NCI-H2227 treated with DMSO at 0.1 percent for 48 hours (cell line): Measurements from ENCODE around the gene SYVN1.
"Not testable (repeated sequence)": the region's sequence is repeated elsewhere in the genome, so short reads cannot be mapped to it uniquely, and the experiment has no call there.

Experiments used
- DNase-seq: peaks from one replicate; lab custom pipeline; 2025; lab: John Stamatoyannopoulos, UW

The SYVN1 gene

DNA sequence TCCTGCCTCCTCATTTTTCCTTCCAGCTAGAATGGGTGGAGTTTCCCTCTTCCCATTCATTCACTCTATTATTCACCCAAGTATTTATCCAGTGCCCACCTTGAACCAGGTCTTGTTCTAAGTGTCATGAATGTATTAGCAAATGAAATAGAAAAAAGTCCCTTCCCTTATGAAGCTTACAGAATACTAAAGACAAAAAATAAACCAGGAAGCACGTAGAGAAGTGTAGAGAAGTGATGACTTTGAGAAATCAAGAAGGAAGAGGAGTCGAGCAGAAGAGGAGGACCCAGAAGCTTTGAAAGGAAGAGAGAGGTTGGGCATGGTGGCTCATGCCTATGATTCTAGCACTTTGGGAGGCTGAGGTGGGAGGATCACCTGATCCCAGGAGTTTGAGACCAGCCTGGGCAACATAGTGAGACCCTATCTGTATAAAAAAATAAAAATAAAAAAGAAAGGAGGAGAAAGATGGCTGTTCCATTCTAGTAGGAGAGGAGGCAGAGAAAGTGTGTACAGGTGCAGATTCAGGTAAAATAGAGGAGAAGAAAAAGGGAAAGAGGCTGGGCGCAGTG is 17.1 kb upstream of the SYVN1 start:
- no peak for DNase-seq

DNA sequence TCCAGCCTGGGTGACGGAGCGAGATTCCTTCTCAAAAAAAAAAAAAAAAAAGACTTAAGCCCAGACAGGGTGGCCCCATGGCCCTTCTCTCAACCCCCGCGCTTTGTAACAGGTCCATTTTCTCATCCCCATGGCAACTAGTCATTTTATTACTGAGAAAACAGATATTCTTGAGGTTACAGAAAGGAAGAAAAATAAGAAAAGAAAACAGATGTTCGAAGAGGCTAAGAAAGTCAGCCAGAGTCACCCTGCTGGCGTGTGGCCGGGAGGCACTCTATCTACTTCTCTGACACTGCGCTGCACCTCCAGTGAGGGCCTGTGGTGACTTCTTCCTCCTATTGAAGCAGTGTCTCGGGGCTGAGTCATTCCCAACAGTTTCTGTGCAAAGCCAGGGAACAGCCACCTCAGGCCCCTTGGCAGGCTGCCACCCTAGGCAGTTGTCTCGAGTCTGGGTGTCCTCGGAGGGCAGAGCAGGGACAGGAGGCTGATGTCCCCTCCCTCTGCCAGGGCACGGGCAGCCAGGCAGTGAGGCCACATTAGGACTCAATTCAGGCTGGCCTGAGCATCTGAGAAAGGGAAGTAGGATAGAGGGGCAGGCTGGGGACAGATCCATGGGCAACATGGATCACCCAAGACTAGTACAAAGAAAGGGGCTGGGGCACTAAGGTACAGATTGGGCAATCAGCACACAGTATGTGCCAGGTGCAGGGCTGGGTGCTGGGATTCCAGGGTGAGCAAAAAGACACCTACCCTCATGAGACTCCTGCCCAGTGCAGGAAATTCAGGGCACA is 16.4 kb upstream of the SYVN1 start:
- DNase-seq = peak; percentile 31

DNA sequence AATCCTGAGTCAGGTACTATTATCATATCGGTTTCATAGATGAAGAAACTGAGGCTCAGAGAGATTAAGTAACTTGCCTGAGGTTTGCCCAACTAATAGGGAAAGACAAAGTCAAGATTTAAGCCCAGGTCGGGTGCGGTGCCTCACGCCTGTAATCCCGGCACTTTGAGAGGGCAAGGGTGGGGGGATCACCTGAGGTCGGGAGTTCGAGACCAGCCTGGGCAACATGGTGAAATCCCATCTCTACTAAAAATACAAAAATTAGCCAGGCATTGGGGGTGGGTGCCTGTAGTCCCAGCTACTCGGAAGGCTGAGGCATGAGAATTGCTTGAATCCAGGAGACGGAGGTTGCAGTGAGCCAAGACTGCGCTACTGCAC is 15.8 kb upstream of the SYVN1 start:
- not testable (repeated sequence) for DNase-seq

DNA sequence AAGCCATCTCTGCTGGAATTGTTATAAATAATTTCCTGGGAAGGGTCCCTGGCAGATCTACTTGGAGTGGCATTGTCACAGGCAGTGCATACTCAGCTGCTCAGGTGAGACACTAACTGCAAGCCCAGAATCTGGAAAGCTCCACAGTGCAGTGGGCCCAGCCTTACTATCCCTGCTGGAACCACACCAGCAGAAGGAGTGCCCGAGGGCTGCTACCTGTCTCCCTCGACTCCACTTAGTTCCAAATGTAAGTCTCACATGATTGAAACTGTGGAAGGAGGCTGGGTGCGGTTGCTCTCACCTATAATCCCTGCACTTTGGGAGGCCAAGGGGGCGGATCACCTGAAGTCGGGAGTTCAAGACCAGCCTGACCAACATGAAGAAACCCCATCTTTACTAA is 14.3 kb upstream of the SYVN1 start:
- DNase-seq = no peak

DNA sequence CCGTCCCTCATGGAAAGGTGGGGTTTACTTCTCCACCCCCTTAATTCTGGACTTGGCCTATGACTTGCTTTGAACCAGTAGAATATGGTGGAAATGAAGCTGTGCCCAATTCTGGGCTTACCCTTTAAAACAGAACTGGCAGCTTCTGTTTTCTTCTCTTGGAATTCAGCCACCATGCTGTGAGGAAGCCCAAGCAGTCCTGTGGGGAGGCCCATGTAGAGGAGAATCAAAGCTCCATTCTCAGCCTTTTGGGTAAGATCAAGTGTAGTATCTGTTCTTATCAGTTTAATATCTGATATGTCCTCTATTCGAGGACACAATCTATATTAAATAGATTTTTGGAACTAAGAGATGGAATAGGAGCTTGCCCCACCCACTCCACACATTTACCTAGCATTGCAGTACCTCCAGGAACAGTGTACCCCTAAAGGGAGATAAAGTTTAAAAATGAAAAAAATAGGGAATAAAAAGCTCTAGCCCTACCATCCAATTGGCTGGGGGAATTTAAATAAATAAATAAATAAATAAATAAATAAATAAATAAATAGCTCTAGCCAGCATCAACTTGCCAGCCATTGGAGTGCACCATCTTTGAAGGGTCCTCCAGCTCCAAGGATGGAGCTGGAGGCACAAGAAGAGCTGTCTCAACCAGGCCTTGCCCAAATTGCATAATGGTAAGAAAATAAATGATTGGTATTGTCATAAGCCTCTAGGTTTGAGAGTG is 13.2 kb upstream of the SYVN1 start:
- no peak for DNase-seq

DNA sequence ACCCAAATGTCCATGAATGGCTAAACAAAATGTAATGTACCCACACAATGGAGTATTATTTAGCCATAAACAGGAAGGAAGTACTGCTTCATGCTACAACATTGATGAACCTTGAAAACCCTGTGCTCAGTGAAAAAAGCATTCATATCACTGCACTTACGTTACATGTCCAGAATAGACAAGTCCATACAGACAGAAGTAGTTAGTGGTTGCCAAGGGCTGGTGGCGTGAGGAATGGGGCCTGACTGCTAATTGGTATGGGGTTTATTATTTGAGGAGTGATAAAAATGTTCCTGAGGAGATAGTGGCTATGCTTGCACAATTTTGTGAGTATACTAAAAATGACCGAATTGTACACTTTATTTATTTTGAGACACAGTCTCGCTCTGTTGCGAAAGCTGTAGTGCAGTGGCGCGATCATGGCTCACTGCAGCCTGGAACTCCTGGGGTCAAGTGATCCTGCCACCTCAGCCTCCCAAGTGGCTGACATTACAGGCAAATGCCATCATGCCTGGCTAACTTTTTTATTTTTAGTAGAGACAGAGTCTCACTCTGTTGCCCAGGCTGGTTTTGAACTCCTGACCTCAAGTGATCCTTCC is 7.7 kb upstream of the SYVN1 start:
- no peak for DNase-seq

DNA sequence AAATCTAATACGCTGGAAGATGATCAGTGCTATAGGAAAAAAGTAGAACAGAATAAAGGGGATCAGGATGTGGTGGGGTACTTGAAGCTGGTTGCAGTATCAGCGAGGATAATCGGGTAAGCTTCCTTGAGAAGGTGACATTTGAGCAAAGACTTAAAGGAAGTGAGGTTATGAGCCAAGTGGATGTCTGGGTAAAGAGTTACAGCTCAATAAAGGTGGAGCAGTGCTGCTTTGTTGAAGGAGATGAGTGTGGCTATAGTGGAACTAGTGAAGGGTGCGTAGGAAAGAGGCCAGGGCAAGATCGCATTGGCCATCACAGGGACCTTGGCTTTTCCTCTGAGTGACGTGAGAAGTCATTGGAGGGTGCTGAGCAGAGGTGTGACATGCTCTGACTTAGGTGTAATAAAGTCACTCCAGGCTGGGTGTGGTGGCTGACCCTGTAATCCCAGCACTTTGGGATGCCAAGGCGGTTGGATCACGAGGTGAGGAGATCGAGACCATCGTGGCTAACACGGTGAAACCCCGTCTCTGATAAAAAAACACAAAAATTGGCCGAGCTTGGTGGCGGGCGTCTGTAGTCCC is 2.3 kb upstream of the SYVN1 start:
- DNase-seq = no peak

DNA sequence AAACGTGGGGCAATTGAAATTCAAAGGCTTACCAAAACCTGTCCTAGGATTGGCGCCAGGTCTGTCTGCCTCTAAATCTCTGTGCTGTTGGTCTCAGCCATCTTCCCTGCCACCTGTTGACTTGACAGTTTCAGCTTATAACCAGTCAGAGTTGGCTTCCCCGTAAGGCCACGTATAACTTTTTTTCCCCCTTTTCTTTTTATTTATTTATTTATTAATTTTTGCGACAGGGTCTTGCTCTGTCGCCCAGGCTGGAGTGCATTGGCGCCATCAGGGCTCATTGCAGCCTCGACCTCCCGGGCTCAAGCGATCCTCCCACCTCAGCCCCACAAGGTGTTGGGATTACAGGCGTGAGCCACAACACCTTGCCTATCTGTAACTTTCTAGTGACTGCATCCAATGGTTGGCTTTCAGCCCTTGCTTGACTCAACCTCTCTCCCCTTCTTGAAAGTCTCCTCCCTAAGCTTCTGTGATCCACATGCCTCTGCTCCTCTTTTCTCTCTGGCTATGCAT is 1.4 kb upstream of the SYVN1 start:
- no peak for DNase-seq

DNA sequence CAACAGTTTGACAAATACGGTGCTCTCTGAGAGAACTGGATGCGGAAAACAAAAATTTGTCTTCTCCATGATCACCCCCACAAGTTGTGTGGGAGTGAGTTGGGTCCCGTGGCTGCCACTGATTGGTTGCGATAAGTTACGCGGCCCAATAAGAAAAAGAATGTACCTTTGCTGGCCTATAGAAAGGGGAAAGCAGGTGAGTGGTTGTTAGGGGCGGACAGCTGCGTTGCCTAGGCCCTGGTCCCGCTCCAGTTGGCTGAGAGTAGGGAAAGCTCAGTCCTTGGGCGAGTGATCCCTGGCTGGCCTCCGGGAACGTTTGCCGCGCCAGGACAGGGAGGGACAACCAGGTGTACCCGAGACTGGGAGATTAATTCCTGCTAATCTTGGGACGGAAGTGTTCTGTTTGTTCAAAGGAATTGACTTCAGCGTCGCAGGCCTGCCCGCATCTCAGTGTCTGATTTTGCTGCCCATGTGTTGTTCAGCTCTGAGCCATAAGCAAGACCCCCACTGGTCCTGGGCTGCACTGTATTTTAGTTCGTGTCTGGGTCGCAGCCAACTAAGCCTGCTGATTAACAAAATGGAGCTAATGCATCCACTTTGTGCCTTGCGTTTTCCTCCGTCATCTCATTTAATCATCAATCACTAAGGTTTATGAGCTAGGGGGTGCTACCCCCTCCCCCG is 773 bp upstream of the SYVN1 start:
- DNase-seq = peak; percentile 98

DNA sequence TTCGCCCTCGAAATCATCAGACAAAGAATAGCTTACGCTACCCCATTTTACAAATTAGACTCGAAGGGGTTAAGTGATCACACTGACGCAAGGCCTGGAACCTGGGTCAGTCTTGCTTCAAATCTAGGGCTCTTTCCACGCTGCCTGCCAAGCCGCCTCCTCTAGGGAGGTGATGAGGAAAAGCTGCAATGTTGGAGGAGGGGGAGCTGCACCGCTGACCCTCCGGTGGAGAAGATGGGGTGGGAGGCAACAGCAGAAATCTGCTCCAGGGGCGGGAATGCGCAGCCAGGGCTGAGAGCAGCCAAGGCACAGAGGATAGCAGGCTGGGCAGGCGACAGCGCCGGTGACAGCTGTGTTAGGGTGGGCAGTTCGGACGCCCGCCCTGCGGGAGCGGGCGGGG is 595 bp downstream of the SYVN1 start:
- no peak for DNase-seq

DNA sequence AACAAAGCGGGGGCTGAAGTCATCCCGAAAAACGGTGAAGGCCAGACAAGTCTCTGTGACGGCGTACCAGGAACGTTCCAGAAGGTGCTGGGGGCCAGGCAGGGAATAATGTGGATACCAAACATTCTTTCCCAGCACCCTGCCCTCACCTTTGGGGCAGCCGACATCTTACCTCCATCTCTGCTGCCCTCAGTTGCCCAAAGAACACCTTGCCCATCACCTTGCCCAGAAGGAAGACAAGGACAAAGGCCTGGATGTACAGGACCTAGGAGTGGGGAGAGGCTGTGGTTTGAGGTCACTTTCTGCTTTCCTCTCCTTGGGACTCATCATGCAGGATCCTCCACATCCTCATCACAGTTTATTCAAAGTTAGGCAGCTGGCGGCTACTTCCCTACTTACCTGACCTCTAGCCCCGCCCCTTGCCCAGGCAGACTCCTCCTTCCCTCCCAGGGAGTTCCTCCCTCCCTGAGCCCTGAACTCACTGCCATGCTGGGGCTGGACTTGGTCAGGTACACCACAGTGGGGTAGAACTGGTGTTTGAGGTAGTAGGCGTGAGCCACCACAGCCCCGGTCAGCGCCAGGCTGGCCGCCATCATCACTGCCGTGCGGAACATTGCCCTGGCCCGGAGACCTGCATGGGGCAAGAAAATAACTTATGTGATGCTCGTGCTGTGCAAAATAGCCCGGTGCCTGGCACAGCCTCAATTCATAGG is 1.2 kb downstream of the SYVN1 start:
- no peak for DNase-seq

DNA sequence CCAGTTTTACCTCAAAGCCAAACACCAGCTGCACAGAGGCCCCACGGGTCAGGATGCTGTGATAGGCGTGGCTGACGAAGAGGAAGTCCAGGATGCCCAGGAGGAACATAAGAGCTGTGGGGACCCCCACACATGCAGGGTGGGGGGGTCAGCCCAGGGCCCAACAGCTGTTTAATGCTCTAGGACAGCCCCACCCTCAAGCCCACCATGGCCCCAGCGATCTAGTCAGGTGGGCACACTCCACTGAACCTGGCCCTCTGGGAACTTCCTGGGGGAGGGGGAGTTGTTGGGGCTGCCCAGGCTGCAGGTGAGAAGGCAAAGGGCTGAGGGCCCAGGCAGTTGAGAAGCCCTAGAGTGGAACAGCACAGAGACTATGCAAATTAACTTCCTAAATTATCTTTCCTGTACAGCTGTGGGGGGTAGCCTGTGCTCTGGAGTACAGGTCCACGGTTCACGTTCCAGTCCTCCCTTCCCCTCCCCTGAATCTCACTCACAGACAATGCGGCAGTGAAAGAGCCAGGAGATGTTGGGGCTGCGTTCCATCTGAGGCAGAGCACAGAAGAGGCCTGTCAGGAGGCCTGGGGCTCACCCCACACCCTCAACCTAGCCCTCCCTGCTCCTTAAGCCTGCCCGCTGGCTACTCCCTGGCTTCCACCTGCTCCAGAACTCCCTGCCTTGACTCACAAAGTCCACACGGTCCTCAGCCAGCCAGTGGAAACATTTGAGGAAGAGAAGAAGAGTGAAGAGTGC is 1.9 kb downstream of the SYVN1 start:
- DNase-seq = no peak

DNA sequence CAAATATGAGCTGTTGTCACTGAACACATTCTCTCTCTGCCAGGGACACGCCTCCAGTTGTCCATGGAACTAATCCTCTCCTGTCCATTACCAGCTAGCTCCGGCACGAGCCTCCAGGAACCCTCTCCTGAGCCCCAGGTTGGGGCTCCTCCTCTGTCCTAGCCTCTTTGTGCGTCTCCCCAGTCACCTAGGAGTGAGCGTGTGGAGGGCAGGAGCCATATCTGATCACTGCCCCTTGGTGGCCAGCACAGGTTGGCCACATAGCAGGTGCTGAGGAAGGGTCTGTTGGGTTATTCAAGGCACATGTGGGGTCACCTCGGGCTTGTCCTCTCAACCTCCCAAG is 2.5 kb downstream of the SYVN1 start:
- DNase-seq = no peak

DNA sequence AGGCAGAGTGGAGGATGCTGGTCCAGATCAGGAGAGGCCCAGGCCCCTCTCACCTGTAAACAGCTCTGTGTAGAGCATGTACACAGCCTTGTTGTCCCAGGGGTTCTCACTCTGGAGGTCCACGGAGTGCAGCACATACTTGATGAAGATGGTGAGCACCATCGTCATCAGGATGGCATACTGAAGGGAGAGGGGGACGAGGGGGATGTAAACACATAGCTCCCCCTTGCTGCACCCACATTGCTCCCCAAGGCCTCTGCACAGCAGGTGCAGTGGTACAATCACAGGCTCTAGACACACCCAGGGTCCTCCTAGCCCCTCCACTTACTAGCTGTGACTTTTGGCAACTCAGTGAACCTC is 2.9 kb downstream of the SYVN1 start:
- no peak for DNase-seq

DNA sequence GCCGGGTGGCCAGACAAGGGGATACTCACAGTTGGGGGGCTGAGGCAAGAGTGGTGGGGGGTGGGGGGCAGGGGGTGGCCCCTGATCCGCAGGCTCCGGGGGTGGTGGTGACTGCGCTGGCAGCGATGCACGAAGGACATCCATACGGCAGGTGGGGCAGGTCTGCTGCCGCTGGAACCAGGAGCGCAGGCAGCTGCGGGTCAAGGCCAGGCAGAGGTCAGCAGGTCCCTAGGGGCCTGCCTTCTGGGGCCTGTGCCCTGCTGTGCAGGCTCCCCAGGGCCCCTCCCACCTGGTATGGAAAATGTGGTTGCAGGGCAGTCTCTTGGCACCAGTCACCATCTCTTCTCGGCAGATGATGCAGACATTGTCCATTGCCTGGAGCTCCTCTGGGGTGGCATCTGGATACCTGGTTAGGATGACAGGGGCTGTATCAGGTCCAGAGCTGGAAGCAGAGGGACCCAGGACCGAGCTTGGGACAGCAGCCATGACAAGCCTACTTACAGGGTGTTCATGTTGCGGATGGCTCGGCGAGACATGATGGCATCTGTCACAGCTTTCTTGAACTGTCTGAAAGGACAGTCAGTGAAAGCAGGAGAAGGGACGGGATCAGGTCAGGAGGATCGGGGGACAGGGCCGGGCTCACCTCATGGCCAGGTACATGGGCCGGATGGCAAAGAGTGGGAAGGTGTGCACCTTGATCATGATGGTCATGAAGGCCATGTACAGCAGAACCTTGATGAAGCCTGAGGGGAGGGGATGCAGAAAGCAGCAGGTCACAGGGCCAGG is 3.5 kb downstream of the SYVN1 start:
- DNase-seq = no peak

DNA sequence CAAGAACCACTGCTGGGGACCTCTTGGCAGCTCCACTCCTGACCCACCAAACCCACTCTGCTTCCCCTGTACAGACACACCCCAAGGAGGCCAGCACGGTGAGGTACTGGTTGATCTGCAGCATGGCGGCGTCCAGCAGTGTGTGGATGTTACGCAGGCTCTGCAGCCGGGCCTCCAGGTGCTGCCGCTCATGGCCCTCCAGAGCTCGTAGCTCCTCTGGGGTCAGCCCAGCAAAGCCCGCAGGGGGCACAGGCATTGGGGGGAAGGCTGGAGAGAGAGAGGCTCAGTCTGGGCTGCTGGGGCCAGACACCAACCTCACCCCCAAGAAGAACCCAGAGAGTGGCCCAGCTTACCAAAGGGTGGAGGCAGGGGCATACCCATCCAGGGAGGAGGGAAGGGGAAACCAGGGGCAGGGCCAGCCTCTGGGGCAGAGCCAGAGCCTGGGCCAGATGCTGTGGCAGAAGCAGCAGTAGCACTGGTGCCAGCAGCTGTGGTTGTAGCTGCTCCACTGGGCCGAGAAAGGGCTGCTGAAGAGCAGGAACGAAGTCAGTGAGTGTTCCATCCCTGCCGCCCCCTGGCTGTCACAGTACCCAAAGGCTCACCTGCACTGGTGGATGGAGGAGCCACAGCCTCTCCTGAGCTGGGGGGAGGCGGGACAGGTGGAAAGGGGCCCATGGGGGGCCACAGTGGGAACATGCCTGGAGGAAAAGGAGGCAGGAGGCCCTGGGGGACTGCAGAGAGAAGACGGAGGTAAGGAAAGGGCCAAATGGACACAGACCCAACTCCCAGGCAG is 4.5 kb downstream of the SYVN1 start:
- no peak for DNase-seq

DNA sequence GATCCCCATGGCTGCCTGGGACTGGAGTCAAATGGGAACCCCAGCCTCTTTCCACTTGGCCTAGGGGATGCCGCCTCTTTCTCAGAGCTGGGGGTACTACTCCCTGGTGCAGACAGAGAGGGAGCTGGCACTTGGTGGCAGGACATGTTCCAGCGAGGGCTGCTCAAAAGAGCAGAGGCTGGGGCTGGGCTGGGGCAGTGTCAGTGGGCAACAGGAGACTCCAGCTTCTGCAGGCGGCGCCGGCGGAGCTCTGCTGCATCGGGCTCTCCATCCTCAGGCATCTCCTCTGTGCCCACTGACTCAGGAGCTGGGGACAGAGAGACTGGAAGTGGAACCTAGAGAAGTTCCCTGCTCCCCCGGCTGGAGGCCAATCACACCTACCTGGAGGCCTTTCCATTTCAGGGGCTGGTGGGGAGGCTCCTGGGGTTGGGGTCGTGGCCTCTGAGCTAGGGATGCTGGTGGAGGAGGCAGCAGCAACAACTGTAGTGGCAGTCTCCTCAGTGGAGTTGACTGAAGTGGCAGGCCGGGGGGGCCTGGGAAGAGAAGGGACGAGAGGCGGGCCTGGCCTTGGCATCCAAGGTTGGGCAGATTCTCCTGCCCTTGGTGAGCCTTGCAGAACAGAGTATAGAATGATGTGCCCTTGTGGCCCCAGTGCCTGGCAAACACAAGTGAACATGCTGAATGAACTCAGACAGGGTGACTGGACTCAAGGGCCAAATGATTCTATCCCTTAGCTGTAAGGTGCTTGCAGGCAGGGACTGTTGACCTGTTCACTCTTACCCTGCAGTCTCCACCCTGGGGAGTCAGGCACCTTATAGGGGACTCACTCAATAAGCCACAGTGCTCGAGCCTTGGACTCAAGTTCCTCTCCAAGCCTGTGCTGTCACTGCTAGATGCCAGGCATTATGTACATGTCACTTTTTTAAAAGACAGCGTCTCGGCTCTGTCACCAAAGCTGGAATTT is 5.9 kb downstream of the SYVN1 start:
- no peak for DNase-seq
